HG02678 (cell line): ENCODE results near the gene SLC25A45.

Source experiments
- ATAC-seq: cut with Tn5 transposase; IDR thresholded peaks from one replicate; pipeline ENCODE4 v1.9.1; 2021; ENCODE audit warnings: mild to moderate bottlenecking, moderate library complexity; ENCODE audit not compliant: unreplicated experiment

SLC25A45 gene

GRCh38 chr11:65404638-65405339, 22.3 kb upstream of the SLC25A45 start:
- ATAC-seq = no peak

- no peak for ATAC-seq
Observed at GRCh38 chr11:65404210-65404609, 21.8 kb upstream of the SLC25A45 start.

- peak; percentile 49 for ATAC-seq
Observed at GRCh38 chr11:65403607-65404121, 21.2 kb upstream of the SLC25A45 start.

GRCh38 chr11:65402790-65403189, 20.3 kb upstream of the SLC25A45 start:
- ATAC-seq = no peak

- no peak for ATAC-seq
Observed at GRCh38 chr11:65401803-65402248, 19.4 kb upstream of the SLC25A45 start.

GRCh38 chr11:65401073-65401802, 18.8 kb upstream of the SLC25A45 start:
- ATAC-seq = no peak

- ATAC-seq = no peak
Observed at GRCh38 chr11:65400307-65401072, 18.0 kb upstream of the SLC25A45 start.

- ATAC-seq = no peak
Observed at GRCh38 chr11:65399845-65400244, 17.4 kb upstream of the SLC25A45 start.

GRCh38 chr11:65399249-65399648, 16.8 kb upstream of the SLC25A45 start:
- no peak for ATAC-seq

- no peak for ATAC-seq
Observed at GRCh38 chr11:65398362-65398910, 16.0 kb upstream of the SLC25A45 start.

- ATAC-seq = no peak
Observed at GRCh38 chr11:65396769-65397745, 14.6 kb upstream of the SLC25A45 start.

- no peak for ATAC-seq
Observed at GRCh38 chr11:65395961-65396530, 13.6 kb upstream of the SLC25A45 start.

GRCh38 chr11:65394125-65394536, 11.7 kb upstream of the SLC25A45 start:
- ATAC-seq = no peak

GRCh38 chr11:65393513-65394079, 11.2 kb upstream of the SLC25A45 start:
- no peak for ATAC-seq

GRCh38 chr11:65392899-65393298, 10.5 kb upstream of the SLC25A45 start:
- ATAC-seq = no peak

GRCh38 chr11:65392186-65392829, 9.9 kb upstream of the SLC25A45 start:
- ATAC-seq = no peak

- no peak for ATAC-seq
Observed at GRCh38 chr11:65390996-65391395, 8.6 kb upstream of the SLC25A45 start.

- ATAC-seq = no peak
Observed at GRCh38 chr11:65390099-65390941, 7.9 kb upstream of the SLC25A45 start.
